ENCODE data around the gene GSTA5.
"Not testable (repeated sequence)": the region's sequence is repeated elsewhere in the genome, so short reads cannot be mapped to it uniquely, and the experiment has no call there.

The GSTA5 gene

DNA sequence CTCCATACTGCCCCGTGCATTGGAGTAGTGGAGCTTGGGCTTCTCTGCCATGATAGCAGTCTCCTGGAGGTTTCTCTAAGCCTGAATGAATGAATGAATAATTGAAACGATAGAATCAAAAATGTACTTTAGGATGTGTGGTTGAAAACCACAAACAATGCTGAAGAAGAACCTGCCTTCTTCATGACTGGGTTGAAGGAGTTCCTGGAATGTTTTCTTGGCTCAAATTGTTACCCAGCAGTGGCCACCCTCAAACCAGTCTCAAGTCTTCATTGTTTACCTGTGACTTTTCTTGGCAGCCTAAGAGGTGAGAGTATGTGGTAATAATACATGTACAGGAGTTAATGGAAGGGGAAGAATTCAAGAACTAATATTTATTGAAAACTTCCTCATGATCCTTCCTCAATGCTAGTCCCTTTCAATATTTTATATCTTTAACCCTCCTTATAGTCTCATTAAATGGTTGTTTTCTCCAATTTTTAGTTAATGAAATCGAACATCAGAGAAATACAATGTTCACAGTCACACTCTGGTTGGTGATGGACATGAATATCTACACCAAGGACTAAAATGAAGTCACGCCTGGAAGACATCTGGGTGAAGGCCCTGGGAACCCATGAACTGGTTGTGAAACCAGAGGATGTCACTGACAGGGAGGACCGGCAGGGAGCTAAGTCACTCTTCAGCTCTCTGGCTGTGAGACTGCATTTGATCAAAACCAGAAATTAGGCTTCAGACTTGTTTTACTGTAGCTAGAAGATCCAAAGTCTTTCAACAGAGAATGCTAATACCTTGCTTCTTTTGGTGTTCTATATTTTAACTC, at the start of gene GSTA5:
GSTA5 (minus strand) TSS at position 51 of the 823 bp plus-strand sequence.
- no peak for DNase-seq (ENCODE audit: low read depth in 2 of 2)

- no peak for DNase-seq (ENCODE audit: low read depth in 2 of 2)
Observed at GRCh38 chr6:52890018-52890417, 49.4 kb upstream of the GSTA5 start.

- DNase-seq (ENCODE audit: low read depth in 2 of 2): no peak
Observed at GRCh38 chr6:52887910-52888524, 47.4 kb upstream of the GSTA5 start.

- DNase-seq (ENCODE audit: low read depth in 2 of 2): peak; percentile 19 to 23
Observed at GRCh38 chr6:52881996-52882841, 41.6 kb upstream of the GSTA5 start.

GRCh38 chr6:52881662-52881995, 41.0 kb upstream of the GSTA5 start:
- no peak for DNase-seq (ENCODE audit: low read depth in 2 of 2)

DNA sequence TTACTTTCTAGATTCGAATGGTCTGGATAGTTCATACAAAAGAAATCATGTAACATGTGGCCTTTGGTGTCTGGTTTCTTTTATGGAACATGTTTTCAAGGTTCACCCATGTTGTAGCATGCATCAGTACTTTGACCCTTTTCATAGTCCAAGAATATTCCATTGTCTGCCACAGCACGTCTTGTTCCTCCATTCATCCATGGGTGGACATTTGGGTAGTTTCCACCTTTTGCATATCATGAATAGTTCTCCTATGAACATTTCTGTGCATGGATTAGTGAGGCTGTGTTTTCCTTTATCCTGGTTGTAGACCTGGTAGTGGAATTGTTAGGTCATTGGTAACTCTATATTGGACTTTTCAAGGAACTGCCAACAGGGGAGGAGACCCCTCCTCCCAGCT, 37.2 kb upstream of the GSTA5 start:
- no peak for DNase-seq (ENCODE audit: low read depth in 2 of 2)

DNA sequence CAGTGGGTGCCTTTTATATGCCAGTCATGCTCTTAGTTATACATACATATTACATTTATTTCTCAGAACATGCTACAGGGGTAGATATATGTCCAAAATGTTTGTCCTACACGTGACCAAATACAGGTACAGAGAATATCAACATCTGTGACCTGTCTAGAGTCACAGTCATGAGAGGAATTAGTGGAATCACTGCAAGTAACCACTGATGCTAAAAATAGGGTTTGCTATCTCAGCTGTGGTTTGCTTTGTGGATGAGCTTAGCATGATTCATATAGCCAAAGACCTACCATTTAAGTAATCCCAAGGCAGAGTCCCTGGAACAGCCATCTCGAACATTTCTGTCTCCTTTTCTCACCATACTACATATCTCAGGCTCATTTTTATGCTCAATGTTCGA, 36.6 kb upstream of the GSTA5 start:
- DNase-seq (ENCODE audit: low read depth in 2 of 2): no peak

- no peak for DNase-seq (ENCODE audit: low read depth in 2 of 2)
Observed at GRCh38 chr6:52876056-52876787, 35.6 kb upstream of the GSTA5 start.

DNA sequence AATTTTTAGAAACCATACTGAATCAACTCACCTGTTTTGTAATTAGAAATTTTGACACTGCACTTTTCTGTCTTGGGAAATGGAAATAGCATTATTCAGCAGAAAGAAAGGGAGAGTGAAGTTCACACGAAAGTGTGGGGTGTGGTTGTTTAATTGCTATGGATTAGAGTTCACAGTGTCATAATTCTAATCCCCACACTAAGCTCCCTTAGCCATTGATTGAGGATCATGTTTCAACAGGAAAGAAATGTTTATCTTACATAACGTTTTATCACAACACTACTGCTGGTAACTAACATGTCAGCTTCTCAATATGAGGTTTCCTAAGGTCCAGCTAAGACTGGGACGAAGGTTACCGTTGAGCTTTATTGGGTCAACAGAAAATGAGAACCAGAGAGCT, 31.4 kb upstream of the GSTA5 start:
- DNase-seq (ENCODE audit: low read depth in 2 of 2): no peak

GRCh38 chr6:52871621-52872020, 31.0 kb upstream of the GSTA5 start:
- DNase-seq (ENCODE audit: low read depth in 2 of 2): no peak

- DNase-seq (ENCODE audit: low read depth in 2 of 2): not testable (repeated sequence)
Observed at GRCh38 chr6:52870335-52871091, 29.9 kb upstream of the GSTA5 start.

GRCh38 chr6:52868899-52869298, 28.3 kb upstream of the GSTA5 start:
- not testable (repeated sequence) for DNase-seq (ENCODE audit: low read depth in 2 of 2)

DNA sequence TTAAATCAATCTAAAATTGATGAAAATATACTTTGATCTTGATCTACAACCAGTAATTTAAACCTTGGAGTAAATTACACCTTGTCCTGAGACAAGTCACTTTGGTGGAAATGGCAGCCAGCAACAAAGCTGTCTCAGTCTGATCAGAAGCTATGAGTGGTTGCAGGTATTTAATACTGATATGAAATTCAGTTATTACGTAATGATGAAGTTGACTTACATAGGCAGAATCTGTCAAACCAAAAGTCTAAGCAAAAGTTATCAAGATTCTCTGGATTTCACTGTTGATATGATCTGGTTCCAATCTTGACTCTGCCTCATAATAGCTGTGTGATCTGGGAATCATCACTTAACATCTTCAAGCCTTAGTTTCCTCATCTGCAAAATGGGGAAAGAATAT, 27.6 kb upstream of the GSTA5 start:
- DNase-seq (ENCODE audit: low read depth in 2 of 2): no peak

GRCh38 chr6:52861151-52861550, 20.5 kb upstream of the GSTA5 start:
- DNase-seq (ENCODE audit: low read depth in 2 of 2): not testable (repeated sequence)

GRCh38 chr6:52858416-52858815, 17.8 kb upstream of the GSTA5 start:
- no peak for DNase-seq (ENCODE audit: low read depth in 2 of 2)

DNA sequence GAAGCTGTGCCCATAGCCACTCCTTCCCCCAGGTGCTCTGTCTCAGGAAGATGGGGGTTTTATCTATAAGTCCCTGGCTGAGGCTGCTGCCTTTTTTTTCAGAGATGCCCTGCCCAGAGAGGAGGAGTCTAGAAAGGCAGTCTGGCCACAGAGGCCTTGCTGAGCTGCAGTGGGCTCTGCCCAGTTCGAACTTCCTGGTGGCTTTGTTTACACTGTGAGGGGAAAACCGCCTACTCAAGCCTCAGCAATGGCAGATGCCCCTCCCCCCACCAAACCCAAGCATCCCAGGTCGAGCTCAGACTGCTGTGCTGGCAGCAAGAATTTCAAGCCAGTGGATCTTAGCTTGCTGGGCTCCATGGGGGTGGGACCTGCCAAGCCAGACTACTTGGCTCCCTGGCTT, 15.5 kb upstream of the GSTA5 start:
- DNase-seq (ENCODE audit: low read depth in 2 of 2): not testable (repeated sequence)

- no peak for DNase-seq (ENCODE audit: low read depth in 2 of 2)
Observed at GRCh38 chr6:52849137-52849536, 8.5 kb upstream of the GSTA5 start.

DNA sequence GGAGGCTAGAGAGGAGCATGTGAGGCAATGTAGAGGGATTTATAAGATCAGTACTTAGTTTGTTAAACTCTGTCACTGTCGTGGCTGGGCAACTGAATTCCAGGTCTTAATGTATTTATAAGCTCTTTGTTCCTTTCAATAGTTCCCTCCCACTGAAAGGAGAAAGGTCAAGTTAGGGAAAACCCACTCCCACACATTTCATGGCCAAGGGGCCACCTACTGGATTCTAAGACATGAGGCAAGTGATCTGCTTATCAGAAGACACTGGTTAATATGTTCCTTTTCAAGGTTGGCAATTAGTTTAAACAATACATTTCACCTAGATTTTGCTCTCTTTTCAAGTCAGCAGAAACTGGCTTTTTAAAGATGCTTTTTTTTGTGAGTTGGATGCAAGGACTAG, 5.4 kb upstream of the GSTA5 start:
- DNase-seq (ENCODE audit: low read depth in 2 of 2): no peak

GRCh38 chr6:52843605-52844004, 3.0 kb upstream of the GSTA5 start:
- DNase-seq (ENCODE audit: low read depth in 2 of 2): no peak

DNA sequence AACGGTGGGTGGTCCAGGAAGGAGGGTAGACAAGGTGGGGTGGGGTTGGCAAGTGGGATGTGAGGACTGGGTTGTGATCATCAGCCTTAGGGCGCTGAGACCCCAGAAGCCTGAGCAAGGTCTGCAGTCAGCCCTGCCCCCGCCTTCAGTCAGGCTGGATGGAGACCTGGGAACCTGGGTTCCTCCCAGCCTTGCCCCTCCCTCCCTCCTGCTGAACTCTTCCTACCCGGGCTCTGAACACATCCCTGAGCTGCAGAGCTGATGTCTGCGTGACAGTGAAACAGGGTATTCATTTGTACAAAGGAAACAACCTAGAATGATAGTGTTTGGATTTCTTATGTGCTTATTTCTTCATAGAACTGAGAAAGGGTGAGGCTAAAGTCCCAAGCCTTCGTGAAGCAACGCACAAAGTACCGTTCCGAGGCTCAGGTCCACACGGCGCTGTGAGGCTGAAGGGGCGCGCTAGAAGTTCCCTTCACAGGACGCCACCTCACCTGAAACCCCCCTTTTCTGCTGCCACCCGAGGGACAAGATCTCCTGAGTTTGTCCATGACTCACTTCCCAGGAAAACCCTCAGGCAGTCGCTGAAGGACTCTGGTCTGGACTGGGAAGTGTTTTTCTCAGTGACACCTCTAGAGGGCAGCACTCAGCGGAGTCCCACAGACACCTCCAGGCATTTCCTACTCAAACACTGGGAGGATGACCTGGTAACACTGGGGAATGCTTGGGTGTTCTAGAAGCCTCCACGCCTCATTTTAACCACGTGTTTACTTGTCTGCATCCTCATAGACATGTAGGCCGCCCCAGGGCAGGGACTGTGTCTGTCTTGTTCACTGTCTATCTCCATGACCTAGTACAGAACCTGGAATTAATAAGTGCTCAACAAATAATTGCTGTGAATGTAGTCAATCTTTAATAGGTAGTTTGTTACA, 1.2 kb downstream of the GSTA5 start:
- DNase-seq (ENCODE audit: low read depth in 2 of 2): peak; percentile 7 to 13
